ENCODE measurements around the gene MED15. TPM values are rescaled to one million over a fixed set of nuclear protein-coding genes. Genes with fewer than 3 reads are reported as not detected.

The MED15 gene
- total and polyA plus RNA-seq, 2 donors from 2014 or later: 31.7 to 102 TPM

- TF ChIP-seq CTCF (IDR thresholded peaks at IDR 0.05; ENCODE audit: borderline replicate concordance, extremely low read depth, insufficient read depth): no peak
- no peaks in the 10 kb centered on the region for H3K27me3 ChIP-seq (ENCODE audit: control insufficient read depth, insufficient read depth, low read length)
- H3K27ac ChIP-seq (ENCODE audit: low read depth in 2 of 2, low read length in 2 of 2): no peak overlapping the region
- H3K36me3 ChIP-seq (ENCODE audit: control insufficient read depth in 2 of 3, insufficient read depth in 3 of 3, low read length in 3 of 3): no peaks in the 10 kb centered on the region
- no peaks in the 10 kb centered on the region for H3K9me3 ChIP-seq (ENCODE audit: control insufficient read depth in 2 of 3, insufficient read depth in 1 of 3, low read length in 3 of 3)
- H3K4me3 ChIP-seq (ENCODE audit: low read length in 3 of 3): no peak overlapping the region
- H3K4me1 ChIP-seq (ENCODE audit: control insufficient read depth in 2 of 3, insufficient read depth in 2 of 3, low read depth in 1 of 3, low read length in 3 of 3): peaks cover 0 to 6% (median 0%) of the 10 kb centered on the region in 3 donors
- no peak overlapping the region for H3K9ac ChIP-seq (ENCODE audit: low read length in 3 of 3)
- peak in 1 of 5 donors; percentile 24 for DNase-seq
- no peak for FAIRE-seq
- intact Hi-C loops (cut with DNase I): no loop called here
These were observed 104.0 kb downstream of the MED15 start for GRCh38 chr22:20611418-20611817.

- no peak overlapping the region for H3K4me3 ChIP-seq (ENCODE audit: low read length in 3 of 3)
- H3K4me1 ChIP-seq (ENCODE audit: control insufficient read depth in 2 of 3, insufficient read depth in 2 of 3, low read depth in 1 of 3, low read length in 3 of 3): no peaks in the 10 kb centered on the region
- H3K9ac ChIP-seq (ENCODE audit: low read length in 3 of 3): no peak overlapping the region
- H3K36me3 ChIP-seq (ENCODE audit: control insufficient read depth in 2 of 3, insufficient read depth in 3 of 3, low read length in 3 of 3): no peaks in the 10 kb centered on the region
- H3K9me3 ChIP-seq (ENCODE audit: control insufficient read depth in 2 of 3, insufficient read depth in 1 of 3, low read length in 3 of 3): no peaks in the 10 kb centered on the region
- no peak for DNase-seq
- FAIRE-seq: no peak
- intact Hi-C loops (cut with DNase I): no loop called here
- no peaks in the 10 kb centered on the region for H3K27me3 ChIP-seq (ENCODE audit: control insufficient read depth, insufficient read depth, low read length)
- no peak for TF ChIP-seq CTCF (IDR thresholded peaks at IDR 0.05; ENCODE audit: borderline replicate concordance, extremely low read depth, insufficient read depth)
- H3K27ac ChIP-seq (ENCODE audit: low read depth in 2 of 2, low read length in 2 of 2): no peak overlapping the region
These were observed 105.9 kb downstream of the MED15 start for GRCh38 chr22:20613301-20613700.

GRCh38 chr22:20615021-20615420 lies 107.6 kb downstream of the MED15 start:
- Histone ChIP-seq H3K9ac (ENCODE audit: low read length in 3 of 3) (no peak overlapping the region), H3K4me3 (ENCODE audit: low read length in 3 of 3) (no peak overlapping the region), H3K4me1 (ENCODE audit: control insufficient read depth in 2 of 3, insufficient read depth in 2 of 3, low read depth in 1 of 3, low read length in 3 of 3) (no peaks in the 10 kb centered on the region), H3K27ac (ENCODE audit: low read depth in 2 of 2, low read length in 2 of 2) (no peak overlapping the region), H3K36me3 (ENCODE audit: control insufficient read depth in 2 of 3, insufficient read depth in 3 of 3, low read length in 3 of 3) (no peaks in the 10 kb centered on the region), H3K27me3 (ENCODE audit: control insufficient read depth, insufficient read depth, low read length) (no peaks in the 10 kb centered on the region), H3K9me3 (ENCODE audit: control insufficient read depth in 2 of 3, insufficient read depth in 1 of 3, low read length in 3 of 3) (no peaks in the 10 kb centered on the region)
- DNase-seq (peak in 3 of 5 donors; percentile 22 to 71 (median 69)), FAIRE-seq (no peak)
- intact Hi-C loops (cut with DNase I): no loop called here
- TF ChIP-seq CTCF (IDR thresholded peaks at IDR 0.05; ENCODE audit: borderline replicate concordance, extremely low read depth, insufficient read depth): no peak

Measured in kidney (tissue), 14 donors.